Measurements from ENCODE around the gene CDC42BPB. TPM values are rescaled to one million over a fixed set of nuclear protein-coding genes. Genes with fewer than 3 reads are reported as not detected.

The CDC42BPB gene
- polyA plus RNA-seq, 1 of the 3 experiments (the other 2 are of a cell fraction) = 61.6 TPM

DNA sequence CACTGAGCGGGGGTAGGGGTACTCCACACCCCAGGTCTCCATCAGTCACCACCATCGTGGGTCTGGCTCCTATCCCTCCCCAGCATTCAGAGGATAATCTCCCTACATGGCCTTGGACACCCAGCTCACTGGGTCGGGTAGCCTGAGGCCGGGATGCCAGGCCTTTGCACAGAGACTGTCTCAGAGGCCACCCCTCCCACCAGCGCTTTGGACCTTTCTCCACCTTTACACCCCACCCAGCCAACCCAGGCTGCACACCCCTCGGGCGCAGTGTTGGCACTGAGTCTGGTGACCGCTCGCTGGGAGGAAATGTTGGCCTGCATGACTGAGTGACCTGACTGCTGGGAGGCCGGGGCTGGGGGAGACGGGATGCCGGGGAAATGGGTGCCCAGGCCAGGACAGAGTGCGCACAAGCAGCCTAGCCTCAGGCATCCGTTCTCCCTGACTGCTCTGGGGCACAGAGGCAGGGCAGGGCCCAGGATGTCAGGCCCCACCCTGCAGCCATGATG is 16.1 kb upstream of the CDC42BPB start:
- Histone ChIP-seq H3K9me3 (no peaks in the 10 kb centered on the region), H3K27ac (ENCODE audit: low read depth in 2 of 2, low read length in 1 of 2) (no peak overlapping the region), H3K9me2 (no peaks in the 10 kb centered on the region), H3K4me1 (ENCODE audit: control insufficient read depth in 1 of 2, insufficient read depth in 2 of 2, low read depth in 1 of 2, low read length in 1 of 2) (peaks cover 0 to 8% of the 10 kb centered on the region in 2 experiments; a peak in 1 of 4 replicates), H4K20me1 (ENCODE audit: insufficient read depth) (no peaks in the 10 kb centered on the region), H3K9ac (no peak overlapping the region), H3K4me3 (ENCODE audit: low read depth in 2 of 2, low read length in 1 of 2) (no peak overlapping the region), H2AFZ (ENCODE audit: low read depth) (no peak overlapping the region), H3K27me3 (ENCODE audit: insufficient read depth) (no peaks in the 10 kb centered on the region), H3F3A (replicated peaks; ENCODE audit: insufficient read depth) (no peaks in the 10 kb centered on the region), H3K79me2 (ENCODE audit: insufficient read depth) (no peaks in the 10 kb centered on the region), H3K4me2 (no peak overlapping the region), H3K36me3 (replicated peaks in 1 of 2; ENCODE audit: control insufficient read depth in 1 of 2, insufficient read depth in 2 of 2, low read length in 1 of 2) (no peaks in the 10 kb centered on the region)
- 83% methylated on average over 6 of the region's 14 CpGs for WGBS (ENCODE audit: low lambda C conversion rate)
- no peak for TF ChIP-seq RCOR1 (IDR thresholded peaks at IDR 0.05; ENCODE audit: low read length)
- TF ChIP-seq SMC3 (IDR thresholded peaks at IDR 0.05; ENCODE audit: low read depth, low read length) = no peak
- TF ChIP-seq IRF3 (IDR thresholded peaks at IDR 0.05; ENCODE audit: low read depth, low read length) = no peak
- no peak for TF ChIP-seq GABPA (IDR thresholded peaks at IDR 0.05; ENCODE audit: low read depth)
- no peak for TF ChIP-seq YY1 (IDR thresholded peaks at IDR 0.05; ENCODE audit: low read depth)
- no peak for TF ChIP-seq USF1 (IDR thresholded peaks at IDR 0.05; ENCODE audit: borderline replicate concordance, low read depth)
- TF ChIP-seq RXRA (IDR thresholded peaks at IDR 0.05; ENCODE audit: borderline replicate concordance, low read depth) = no peak
- TF ChIP-seq ELF1 (IDR thresholded peaks at IDR 0.05) = no peak
- no peak for TF ChIP-seq MEF2A (IDR thresholded peaks at IDR 0.05; ENCODE audit: borderline replicate concordance, low read depth)
- TF ChIP-seq FOXM1 (IDR thresholded peaks at IDR 0.05; ENCODE audit: low read depth) = no peak
- no peak for TF ChIP-seq MXI1 (IDR thresholded peaks at IDR 0.05; ENCODE audit: low read depth, low read length)
- TF ChIP-seq, protein P1, sequence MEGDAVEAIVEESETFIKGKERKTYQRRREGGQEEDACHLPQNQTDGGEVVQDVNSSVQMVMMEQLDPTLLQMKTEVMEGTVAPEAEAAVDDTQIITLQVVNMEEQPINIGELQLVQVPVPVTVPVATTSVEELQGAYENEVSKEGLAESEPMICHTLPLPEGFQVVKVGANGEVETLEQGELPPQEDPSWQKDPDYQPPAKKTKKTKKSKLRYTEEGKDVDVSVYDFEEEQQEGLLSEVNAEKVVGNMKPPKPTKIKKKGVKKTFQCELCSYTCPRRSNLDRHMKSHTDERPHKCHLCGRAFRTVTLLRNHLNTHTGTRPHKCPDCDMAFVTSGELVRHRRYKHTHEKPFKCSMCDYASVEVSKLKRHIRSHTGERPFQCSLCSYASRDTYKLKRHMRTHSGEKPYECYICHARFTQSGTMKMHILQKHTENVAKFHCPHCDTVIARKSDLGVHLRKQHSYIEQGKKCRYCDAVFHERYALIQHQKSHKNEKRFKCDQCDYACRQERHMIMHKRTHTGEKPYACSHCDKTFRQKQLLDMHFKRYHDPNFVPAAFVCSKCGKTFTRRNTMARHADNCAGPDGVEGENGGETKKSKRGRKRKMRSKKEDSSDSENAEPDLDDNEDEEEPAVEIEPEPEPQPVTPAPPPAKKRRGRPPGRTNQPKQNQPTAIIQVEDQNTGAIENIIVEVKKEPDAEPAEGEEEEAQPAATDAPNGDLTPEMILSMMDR (IDR thresholded peaks at IDR 0.05) = no peak
- no peak for TF ChIP-seq SIN3A (IDR thresholded peaks at IDR 0.05; ENCODE audit: borderline replicate concordance, low read depth, low read length)
- TF ChIP-seq, protein P2, sequence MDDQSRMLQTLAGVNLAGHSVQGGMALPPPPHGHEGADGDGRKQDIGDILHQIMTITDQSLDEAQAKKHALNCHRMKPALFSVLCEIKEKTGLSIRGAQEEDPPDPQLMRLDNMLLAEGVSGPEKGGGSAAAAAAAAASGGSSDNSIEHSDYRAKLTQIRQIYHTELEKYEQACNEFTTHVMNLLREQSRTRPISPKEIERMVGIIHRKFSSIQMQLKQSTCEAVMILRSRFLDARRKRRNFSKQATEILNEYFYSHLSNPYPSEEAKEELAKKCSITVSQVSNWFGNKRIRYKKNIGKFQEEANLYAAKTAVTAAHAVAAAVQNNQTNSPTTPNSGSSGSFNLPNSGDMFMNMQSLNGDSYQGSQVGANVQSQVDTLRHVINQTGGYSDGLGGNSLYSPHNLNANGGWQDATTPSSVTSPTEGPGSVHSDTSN (IDR thresholded peaks at IDR 0.05) = no peak
- TF ChIP-seq TAF1 (IDR thresholded peaks at IDR 0.05; ENCODE audit: borderline replicate concordance, low read depth, low read length) = no peak
- no peak for TF ChIP-seq RFX5 (IDR thresholded peaks at IDR 0.05; ENCODE audit: low read length)
- no peak for TF ChIP-seq NFIC (IDR thresholded peaks at IDR 0.05; ENCODE audit: borderline replicate concordance)
- TF ChIP-seq USF2 (IDR thresholded peaks at IDR 0.05; ENCODE audit: borderline replicate concordance, low read depth, low read length) = no peak
- TF ChIP-seq TEAD4 (IDR thresholded peaks at IDR 0.05; ENCODE audit: borderline replicate concordance, insufficient read depth) = no peak
- no peak for TF ChIP-seq JUND (IDR thresholded peaks at IDR 0.05)
- ChIA-PET POLR2A (no interaction called here), CTCF (interaction anchor here (1.8 to 7.4 kb wide), 5 partner anchors 8 to 219 kb away, joined by 6 to 99 read pairs (median 18); partner anchors contain the start of gene CDC42BPB)
- no peak for DNase-seq
